ENCODE data around the gene ADAM12.
"Not testable (repeated sequence)": the region's sequence is repeated elsewhere in the genome, so short reads cannot be mapped to it uniquely, and the experiment has no call there.

Gene ADAM12

DNA sequence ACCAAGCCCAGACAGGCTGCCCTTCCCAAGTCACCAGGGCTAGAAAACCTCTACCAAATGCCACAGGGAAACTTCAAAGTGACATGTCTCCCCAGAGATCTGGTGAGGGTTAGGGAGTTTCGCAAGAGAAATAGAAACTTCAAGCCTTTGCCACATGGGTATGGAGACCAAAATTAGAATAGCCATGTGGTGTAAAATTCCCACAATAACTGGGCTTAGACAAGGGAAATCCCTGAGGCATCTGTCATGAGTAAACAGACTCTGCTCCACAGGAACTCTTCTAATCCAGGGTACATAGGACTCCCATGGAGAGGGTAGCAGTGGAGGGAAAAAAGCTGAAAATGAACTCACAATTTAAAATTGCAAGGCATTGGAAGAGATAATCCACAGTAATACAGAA, 14.3 kb downstream of the ADAM12 start:
- no peak for DNase-seq

DNA sequence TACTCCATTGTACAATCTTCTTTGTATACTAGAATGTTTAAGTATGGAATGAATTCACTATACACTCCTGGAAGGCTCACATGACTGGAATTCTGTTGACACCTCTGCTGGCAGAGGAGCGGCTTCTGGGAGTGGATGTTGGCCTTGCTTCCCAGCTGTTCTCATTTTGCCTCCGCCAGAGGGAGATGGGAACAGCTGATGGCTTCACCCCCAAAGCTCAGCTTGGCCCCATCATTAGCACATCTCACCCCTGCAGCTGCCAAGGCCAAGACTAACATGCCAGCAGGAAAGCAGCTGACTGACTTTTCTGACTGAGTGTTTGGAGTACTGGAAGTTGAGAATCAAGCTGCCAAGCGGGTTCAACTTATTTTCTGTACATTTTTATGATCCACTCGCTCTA, 15.1 kb downstream of the ADAM12 start:
- no peak for DNase-seq

DNA sequence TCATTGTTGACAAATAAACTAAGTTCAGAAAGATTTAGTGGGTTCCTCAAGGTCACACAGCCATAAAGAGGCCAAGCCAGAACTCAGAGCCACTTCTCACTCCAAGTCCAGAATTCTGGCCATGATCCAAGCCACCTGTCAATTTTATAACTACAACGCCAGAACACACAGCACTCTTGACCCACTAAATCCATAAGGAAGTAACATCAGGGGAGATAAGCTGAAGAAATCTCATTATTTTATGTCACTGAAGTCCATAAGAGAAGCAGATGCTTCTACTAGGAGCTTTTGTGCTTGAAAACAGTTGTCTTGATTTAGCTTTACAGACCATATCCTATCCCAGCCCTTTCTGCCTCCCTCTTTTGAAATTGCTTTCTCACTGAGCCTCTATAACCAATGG, 15.9 kb downstream of the ADAM12 start:
- no peak for DNase-seq

DNA sequence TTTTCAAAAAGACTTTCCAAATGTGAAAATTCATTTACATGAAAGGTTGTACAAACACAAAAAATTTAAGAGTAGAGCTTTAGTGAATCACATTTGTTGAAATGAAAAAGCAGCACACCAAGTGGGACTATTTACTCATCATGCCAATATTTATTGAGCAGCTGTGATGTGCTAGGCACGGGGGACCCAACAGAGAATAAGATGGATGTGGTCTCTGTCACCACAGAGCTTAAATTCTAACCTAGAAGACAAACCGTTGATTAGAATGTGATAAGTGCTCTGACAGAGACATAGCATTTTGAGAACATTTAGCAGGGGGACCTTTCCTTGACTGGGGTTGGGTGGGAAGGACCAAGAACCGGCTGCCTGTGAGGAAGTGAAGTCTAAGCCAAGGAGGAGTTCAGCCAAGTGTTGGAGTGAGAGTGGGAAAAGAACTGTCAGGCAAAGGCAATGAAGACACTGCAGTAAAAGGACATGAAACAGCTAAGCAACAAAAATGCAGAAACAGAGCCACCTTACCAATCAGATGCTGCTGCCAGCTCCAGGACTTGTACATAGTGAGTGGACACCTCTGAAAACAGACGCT, 19.1 kb downstream of the ADAM12 start:
- DNase-seq, result no peak

DNA sequence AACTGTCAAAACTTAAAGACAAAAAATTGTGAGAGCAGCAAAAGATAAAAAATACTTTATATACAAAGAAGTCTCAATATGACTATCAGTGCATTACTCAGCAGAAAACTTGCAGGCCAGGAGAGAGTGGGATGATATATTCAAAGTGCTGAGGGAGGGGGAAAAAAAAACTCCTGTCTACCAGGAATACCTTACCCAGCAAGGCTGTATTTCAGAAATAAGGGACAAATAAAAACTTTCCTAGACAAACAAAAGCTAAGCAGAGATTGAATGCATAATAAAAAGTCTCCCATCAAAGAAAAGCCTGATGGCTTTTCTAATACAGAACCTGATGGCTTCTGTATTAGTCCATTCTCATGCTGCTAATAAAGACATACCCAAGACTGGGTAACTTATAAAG, 31.1 kb downstream of the ADAM12 start:
- no peak for DNase-seq

- no peak for DNase-seq
Observed at GRCh38 chr10:126353666-126354065, 34.6 kb downstream of the ADAM12 start.

GRCh38 chr10:126352453-126352852, 35.8 kb downstream of the ADAM12 start:
- no peak for DNase-seq

DNA sequence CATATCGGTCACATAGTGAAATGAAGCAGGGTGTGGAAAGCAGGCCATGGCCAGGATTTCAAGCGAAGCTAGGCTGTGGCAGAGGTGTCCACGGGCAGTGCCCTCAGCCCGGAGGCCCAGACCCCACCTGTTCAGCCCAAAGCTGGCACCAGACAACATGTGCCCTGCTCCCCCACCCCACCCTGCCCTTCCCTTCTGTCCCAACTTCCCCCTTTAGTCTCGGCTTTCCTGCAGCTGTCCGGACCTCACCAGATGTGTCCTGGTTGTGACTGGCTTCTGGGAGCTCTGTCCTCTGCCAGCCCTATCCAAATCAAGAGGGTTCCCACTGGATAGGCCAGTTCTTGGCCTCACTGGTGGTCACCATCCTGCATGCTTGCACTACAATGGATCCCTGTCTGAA, 37.3 kb downstream of the ADAM12 start:
- DNase-seq, result no peak

- no peak for DNase-seq
Observed at GRCh38 chr10:126350216-126350992, 37.9 kb downstream of the ADAM12 start.

GRCh38 chr10:126349676-126350075, 38.6 kb downstream of the ADAM12 start:
- no peak for DNase-seq

GRCh38 chr10:126349101-126349500, 39.2 kb downstream of the ADAM12 start:
- no peak for DNase-seq

DNA sequence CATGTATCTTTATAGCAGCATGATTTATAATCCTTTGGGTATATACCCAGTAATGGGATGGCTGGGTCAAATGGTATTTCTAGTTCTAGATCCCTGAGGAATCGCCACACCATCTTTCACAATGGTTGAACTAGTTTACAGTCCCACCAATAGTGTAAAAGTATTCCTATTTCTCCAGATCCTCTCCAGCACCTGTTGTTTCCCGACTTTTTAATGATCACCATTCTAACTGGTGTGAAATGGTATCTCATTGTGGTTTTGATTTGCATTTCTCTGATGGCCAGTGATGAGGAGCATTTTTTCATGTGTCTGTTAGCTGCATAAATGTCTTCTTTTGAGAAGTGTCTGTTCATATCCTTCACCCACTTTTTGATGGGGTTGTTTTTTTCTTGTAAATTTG, 44.8 kb downstream of the ADAM12 start:
- DNase-seq, result not testable (repeated sequence)

GRCh38 chr10:126342680-126343079, 45.6 kb downstream of the ADAM12 start:
- DNase-seq, result no peak

GRCh38 chr10:126341491-126341890, 46.8 kb downstream of the ADAM12 start:
- DNase-seq, result no peak

GRCh38 chr10:126337251-126337810, 50.9 kb downstream of the ADAM12 start:
- DNase-seq, result no peak

GRCh38 chr10:126336801-126337200, 51.5 kb downstream of the ADAM12 start:
- DNase-seq, result no peak

- no peak for DNase-seq
Observed at GRCh38 chr10:126334272-126334671, 54.0 kb downstream of the ADAM12 start.

GRCh38 chr10:126332576-126332975, 55.7 kb downstream of the ADAM12 start:
- no peak for DNase-seq

GRCh38 chr10:126331101-126331500, 57.2 kb downstream of the ADAM12 start:
- no peak for DNase-seq

- no peak for DNase-seq
Observed at GRCh38 chr10:126324826-126325225, 63.5 kb downstream of the ADAM12 start.

DNA sequence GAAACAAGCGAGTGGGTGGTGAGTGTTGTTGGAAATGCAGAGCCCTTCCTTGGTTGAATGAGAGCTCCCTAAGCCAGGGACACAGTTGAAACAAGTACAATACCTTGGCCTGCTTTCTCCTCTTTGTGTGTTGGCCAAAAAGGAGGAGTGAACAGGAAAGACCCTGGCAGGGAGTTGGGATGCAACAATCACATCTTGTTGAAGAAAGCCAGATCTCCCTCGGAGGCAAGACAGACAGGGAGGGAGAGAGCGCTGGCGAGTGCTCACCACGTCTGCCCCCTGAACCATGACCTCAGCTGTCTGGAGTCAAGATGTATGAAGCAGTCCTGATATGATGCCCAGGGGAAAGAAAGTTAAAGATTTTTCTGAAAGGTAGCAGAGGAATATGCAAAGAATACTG, 66.8 kb downstream of the ADAM12 start:
- DNase-seq, result no peak

DNA sequence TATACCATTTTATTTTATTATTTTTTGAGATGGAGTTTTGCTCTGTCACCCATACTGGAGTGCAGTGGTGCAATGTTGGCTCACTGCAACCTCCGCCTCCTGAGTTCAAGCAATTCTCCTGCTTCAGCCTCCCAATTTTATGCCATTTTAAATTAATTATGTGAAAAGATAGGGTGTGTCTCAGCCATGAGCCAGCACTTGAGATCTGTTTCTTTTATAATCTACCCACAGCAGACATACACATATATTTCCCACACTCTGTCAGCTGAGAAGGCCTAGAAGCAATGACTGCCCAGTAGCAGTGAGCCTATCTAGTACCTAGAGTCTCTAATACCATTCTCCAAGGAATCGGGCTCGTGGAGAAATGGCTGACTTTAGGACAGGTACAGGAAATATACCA, 70.5 kb downstream of the ADAM12 start:
- DNase-seq, result no peak

DNA sequence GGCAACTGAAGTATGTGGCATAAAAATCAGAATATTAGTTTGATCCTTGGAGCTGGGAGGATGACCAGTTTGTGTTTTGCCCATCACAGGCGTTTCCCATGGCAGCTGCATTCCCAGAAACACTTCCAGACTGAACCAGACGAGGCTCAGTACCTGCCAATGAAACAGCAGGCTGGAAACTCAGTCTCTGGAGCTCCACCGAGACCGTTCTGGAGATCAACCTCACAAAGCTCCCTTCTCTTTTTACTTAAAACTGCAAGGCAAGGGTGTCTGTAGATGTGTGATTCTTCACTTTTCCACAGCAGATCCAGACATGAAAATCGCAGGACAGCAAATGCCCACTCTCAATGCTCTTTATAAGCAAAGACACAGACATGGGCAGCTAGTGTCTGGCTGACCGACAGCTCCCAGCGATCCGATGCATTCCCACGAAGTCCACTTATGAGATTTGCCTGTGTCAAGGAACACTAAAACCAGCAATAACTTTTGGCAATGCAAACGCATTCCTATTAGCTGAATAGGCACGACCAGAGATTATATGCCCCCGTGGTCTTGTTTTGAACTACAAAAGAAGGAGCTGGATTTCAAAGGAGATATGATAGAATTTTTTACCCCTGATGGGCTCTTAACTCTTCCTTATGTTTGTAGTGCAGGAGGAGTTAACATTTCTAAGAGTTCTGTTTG, 72.6 kb downstream of the ADAM12 start:
- DNase-seq, result no peak

Measured in NCI-H510A treated with DMSO at 0.1 percent for 48 hours (cell line).